ENCODE results near the gene TMEM19. TPM values are rescaled to one million over a fixed set of nuclear protein-coding genes. Genes with fewer than 3 reads are reported as not detected.

Gene TMEM19
- total RNA-seq, 1 donor from 2014 or later: 40.3 TPM

GRCh38 chr12:71704920-71705319 lies 19.0 kb downstream of the TMEM19 start:
- no peak for FAIRE-seq
- TF ChIP-seq CTCF (IDR thresholded peaks at IDR 0.05; ENCODE audit: insufficient read depth, low read length, severe bottlenecking): no peak
- Histone ChIP-seq H3K36me3 (ENCODE audit: control insufficient read depth, insufficient read depth, low read length) (peaks cover 1% of the 10 kb centered on the region), H3K27me3 (ENCODE audit: control insufficient read depth, insufficient read depth, low read length) (no peaks in the 10 kb centered on the region), H3K4me3 (ENCODE audit: low read depth, low read length) (no peak overlapping the region)
- DNase-seq (ENCODE audit: low read depth): peak; percentile 27

- DNase-seq (ENCODE audit: low read depth) (peak; percentile 79), FAIRE-seq (no peak)
- H3K36me3 ChIP-seq (ENCODE audit: control insufficient read depth, insufficient read depth, low read length): no peaks in the 10 kb centered on the region
- TF ChIP-seq CTCF (IDR thresholded peaks at IDR 0.05; ENCODE audit: insufficient read depth, low read length, severe bottlenecking): no peak
- no peak overlapping the region for H3K4me3 ChIP-seq (ENCODE audit: low read depth, low read length)
- no peaks in the 10 kb centered on the region for H3K27me3 ChIP-seq (ENCODE audit: control insufficient read depth, insufficient read depth, low read length)
These were observed 22.8 kb downstream of the TMEM19 start for GRCh38 chr12:71708658-71709057.

- DNase-seq (ENCODE audit: low read depth): peak; percentile 98
- FAIRE-seq: peak; percentile 98
- H3K4me3 ChIP-seq (ENCODE audit: low read depth, low read length): no peak overlapping the region
- TF ChIP-seq CTCF (IDR thresholded peaks at IDR 0.05; ENCODE audit: insufficient read depth, low read length, severe bottlenecking): no peak
- H3K36me3 ChIP-seq (ENCODE audit: control insufficient read depth, insufficient read depth, low read length): no peaks in the 10 kb centered on the region
- H3K27me3 ChIP-seq (ENCODE audit: control insufficient read depth, insufficient read depth, low read length): no peaks in the 10 kb centered on the region
These were observed 24.6 kb downstream of the TMEM19 start for GRCh38 chr12:71710276-71711125.

GRCh38 chr12:71718611-71719010 lies 32.7 kb downstream of the TMEM19 start:
- DNase-seq (ENCODE audit: low read depth): no peak
- Histone ChIP-seq H3K4me3 (ENCODE audit: low read depth, low read length) (no peak overlapping the region), H3K36me3 (ENCODE audit: control insufficient read depth, insufficient read depth, low read length) (no peaks in the 10 kb centered on the region), H3K27me3 (ENCODE audit: control insufficient read depth, insufficient read depth, low read length) (no peaks in the 10 kb centered on the region)
- no peak for FAIRE-seq
- TF ChIP-seq CTCF (IDR thresholded peaks at IDR 0.05; ENCODE audit: insufficient read depth, low read length, severe bottlenecking): no peak

GRCh38 chr12:71719647-71720370 lies 33.9 kb downstream of the TMEM19 start:
- peak; percentile 32 for FAIRE-seq
- peak; percentile 98 for DNase-seq (ENCODE audit: low read depth)
- Histone ChIP-seq H3K4me3 (ENCODE audit: low read depth, low read length) (no peak overlapping the region), H3K27me3 (ENCODE audit: control insufficient read depth, insufficient read depth, low read length) (no peaks in the 10 kb centered on the region), H3K36me3 (ENCODE audit: control insufficient read depth, insufficient read depth, low read length) (no peaks in the 10 kb centered on the region)
- TF ChIP-seq CTCF (IDR thresholded peaks at IDR 0.05; ENCODE audit: insufficient read depth, low read length, severe bottlenecking): no peak

All from bronchial epithelial cell (primary cell).